GM18519 (cell line): ENCODE results near the gene ZC3H11A.

ENCODE experiments used
- ATAC-seq: cut with Tn5 transposase; IDR thresholded peaks from one replicate; pipeline ENCODE4 v1.9.1; 2021; ENCODE audit warnings: mild to moderate bottlenecking, moderate library complexity; ENCODE audit not compliant: unreplicated experiment, low FRiP score

ZC3H11A gene

DNA sequence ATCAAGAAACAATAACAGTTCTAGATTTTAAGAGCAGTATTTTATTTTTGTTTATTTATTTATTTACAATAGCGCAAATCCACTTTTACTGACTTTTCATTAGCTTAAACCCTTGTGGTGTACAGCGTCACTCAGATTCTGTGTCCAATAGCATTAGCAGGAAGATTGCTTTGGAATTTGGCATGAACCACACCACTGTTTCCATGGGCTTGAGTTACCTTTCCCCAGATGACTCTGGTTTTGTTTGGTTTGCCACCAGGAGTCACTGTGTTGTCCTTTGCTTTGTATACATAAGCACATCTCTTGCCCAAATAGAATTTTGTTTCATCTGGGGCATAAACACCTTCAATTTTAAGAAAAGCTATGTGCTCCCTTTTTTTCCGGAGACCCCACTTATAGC, 40.1 kb downstream of the ZC3H11A start:
- ATAC-seq = no peak

DNA sequence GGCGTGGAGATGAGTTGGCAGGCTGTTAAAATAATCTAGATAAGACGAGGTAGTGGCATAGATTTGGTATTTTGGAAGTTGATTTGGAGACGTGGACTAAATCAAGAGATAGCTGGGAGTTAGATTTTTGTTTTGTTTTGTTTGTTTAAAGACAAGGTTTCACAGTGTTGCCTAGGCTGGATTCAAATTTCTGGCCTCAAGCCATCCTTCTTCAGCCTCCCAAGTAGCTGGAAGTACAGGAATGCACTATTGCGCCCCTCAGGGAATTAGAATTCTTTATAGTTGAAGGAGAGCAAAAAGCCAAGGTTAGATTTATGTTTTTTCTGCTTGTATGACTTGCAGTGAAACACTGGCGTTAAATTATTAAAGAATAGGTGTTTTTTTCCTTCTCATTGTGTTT, 43.7 kb downstream of the ZC3H11A start:
- ATAC-seq = no peak

DNA sequence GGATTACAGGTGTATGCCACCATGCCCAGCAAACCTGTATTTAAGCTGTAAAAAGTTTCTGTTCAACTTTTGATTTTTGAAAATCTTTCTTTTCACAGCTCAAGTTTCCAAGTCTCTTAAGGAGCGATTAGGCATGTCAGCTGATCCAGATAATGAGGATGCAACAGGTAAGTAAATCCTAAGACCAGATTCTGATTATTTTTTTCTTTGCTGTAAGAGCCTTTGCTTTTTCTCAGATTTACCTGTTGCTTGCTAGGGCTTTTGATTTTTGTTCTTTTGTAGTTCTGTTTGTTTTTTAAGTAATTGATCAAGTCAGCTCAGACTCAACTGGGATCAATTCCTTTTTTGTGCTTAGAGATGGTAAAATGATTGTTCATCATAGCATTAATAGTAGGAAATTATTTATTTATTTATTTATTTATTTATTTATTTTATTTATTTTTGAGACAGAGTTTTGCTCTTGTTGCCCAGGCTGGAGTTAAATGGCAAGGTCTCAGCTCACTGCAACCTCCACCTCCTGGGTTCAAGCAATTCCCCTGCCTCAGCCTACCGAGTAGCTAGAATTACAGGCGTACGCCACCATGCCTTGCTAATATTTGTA, 44.9 kb downstream of the ZC3H11A start:
- no peak for ATAC-seq

DNA sequence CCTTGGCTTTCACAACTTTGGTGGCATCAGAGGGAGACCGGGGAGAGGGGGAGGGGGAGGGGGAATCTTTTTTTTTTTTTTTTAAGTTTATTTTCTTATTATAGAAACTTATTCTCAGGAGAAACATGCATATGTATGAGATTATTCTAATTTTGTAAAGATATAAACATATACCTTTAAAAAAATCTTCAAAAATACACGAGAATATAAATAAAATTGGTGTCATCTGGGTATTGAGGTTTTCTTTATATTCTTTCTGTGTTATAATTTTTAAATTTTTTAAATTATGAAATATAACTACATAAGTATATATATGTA, 47.1 kb downstream of the ZC3H11A start:
- no peak for ATAC-seq

DNA sequence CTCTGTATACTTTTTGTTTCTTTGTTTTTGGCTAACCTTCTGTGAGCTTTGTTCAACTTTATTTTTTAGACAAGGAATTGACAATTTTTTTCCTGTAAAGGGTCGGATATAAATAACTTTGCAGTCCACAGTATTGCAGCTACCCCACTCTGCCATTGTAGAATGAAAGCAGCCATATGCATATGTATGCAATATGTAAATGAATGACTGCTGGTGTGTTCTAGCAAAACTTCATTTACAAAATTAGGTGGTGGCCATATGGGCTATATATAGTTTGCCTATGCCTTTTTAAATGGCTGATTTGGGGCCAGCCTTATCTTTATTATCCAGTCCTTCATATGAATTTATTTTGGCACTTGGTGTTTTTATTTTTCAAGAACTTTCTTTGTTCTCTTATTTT, 48.0 kb downstream of the ZC3H11A start:
- ATAC-seq = no peak
